PFSK-1 (cell line): ENCODE results near the gene VILL.

Experiments used
- FOXP2 ChIP-seq: optimal IDR thresholded peaks from 2 replicates; pipeline ENCODE3; 2011; ENCODE audit warnings: borderline replicate concordance, control low read depth, inconsistent platforms; ENCODE audit not compliant: insufficient read depth; ENCODE audit errors: extremely low read length, extremely low read depth
- POLR2AphosphoS5 ChIP-seq: IDR thresholded peaks from 2 replicates; pipeline ENCODE4 v1.6.1; 2012; ENCODE audit warnings: low read depth, mild to moderate bottlenecking, control low read depth, low read length, moderate library complexity
- REST ChIP-seq, 2 experiments: IDR thresholded peaks; 2 replicates each; pipeline versions ENCODE4 v1.6.1 to v1.8.0; 2011 to 2012; ENCODE audit warnings: low read depth in 2 of 2, low read length in 2 of 2, control low read depth in 1 of 2, inconsistent platforms in 1 of 2, mild to moderate bottlenecking in 1 of 2, moderate library complexity in 1 of 2; ENCODE audit not compliant: insufficient read depth in 1 of 2
- SIN3A ChIP-seq: IDR thresholded peaks from 2 replicates; pipeline ENCODE4 v1.6.1; 2012; ENCODE audit warnings: mild to moderate bottlenecking, low read length, moderate library complexity, borderline replicate concordance; ENCODE audit not compliant: insufficient read depth
- TAF1 ChIP-seq: IDR thresholded peaks from 2 replicates; pipeline ENCODE4 v1.6.1; 2012; ENCODE audit warnings: low read length, control low read depth, borderline replicate concordance; ENCODE audit not compliant: insufficient read depth

Gene VILL

GRCh38 chr3:37955918-37956707 is 34.5 kb upstream of the VILL start:
- TF ChIP-seq FOXP2 (no peak), POLR2AphosphoS5 (no peak), SIN3A (no peak), REST (IDR thresholded peaks at IDR 0.05; ENCODE audit: insufficient read depth in 1 of 2, low read depth in 2 of 2, low read length in 2 of 2) (no peak), TAF1 (no peak)

GRCh38 chr3:37956723-37957538 is 33.7 kb upstream of the VILL start:
- TF ChIP-seq REST (IDR thresholded peaks at IDR 0.05; ENCODE audit: insufficient read depth in 1 of 2, low read depth in 2 of 2, low read length in 2 of 2) (no peak), POLR2AphosphoS5 (no peak), TAF1 (no peak), SIN3A (no peak), FOXP2 (no peak)

GRCh38 chr3:37957539-37957936 is 33.0 kb upstream of the VILL start:
- no peak for TF ChIP-seq REST (IDR thresholded peaks at IDR 0.05; ENCODE audit: insufficient read depth in 1 of 2, low read depth in 2 of 2, low read length in 2 of 2)
- no peak for TF ChIP-seq FOXP2
- no peak for TF ChIP-seq TAF1
- TF ChIP-seq POLR2AphosphoS5: no peak
- no peak for TF ChIP-seq SIN3A

- TF ChIP-seq FOXP2: no peak
Measured at GRCh38 chr3:37961622-37962431, 28.8 kb upstream of the VILL start.

GRCh38 chr3:37963016-37963415 is 27.6 kb upstream of the VILL start:
- no peak for TF ChIP-seq FOXP2
- TF ChIP-seq REST (IDR thresholded peaks at IDR 0.05; ENCODE audit: insufficient read depth in 1 of 2, low read depth in 2 of 2, low read length in 2 of 2): no peak
- no peak for TF ChIP-seq SIN3A
- TF ChIP-seq TAF1: no peak
- no peak for TF ChIP-seq POLR2AphosphoS5
